ENCODE results near the gene APOL3.
"Not testable (repeated sequence)": the region's sequence is repeated elsewhere in the genome, so short reads cannot be mapped to it uniquely, and the experiment has no call there.

Gene APOL3

GRCh38 chr22:36100134-36100824 lies 60.3 kb downstream of the APOL3 start:
- DNase-seq: no peak

GRCh38 chr22:36099561-36099960 lies 61.0 kb downstream of the APOL3 start:
- DNase-seq: not testable (repeated sequence)

GRCh38 chr22:36097880-36098279 lies 62.7 kb downstream of the APOL3 start:
- DNase-seq: no peak

- DNase-seq: not testable (repeated sequence)
Observed at GRCh38 chr22:36090772-36091171, 69.8 kb downstream of the APOL3 start.

Measured in NCI-H526 (cell line).